Measurements from ENCODE around the gene DFFB.

- TF ChIP-seq CTCF (IDR thresholded peaks at IDR 0.05): no peak
- no peak for TF ChIP-seq POLR2A (IDR thresholded peaks at IDR 0.05)
These were observed 35.4 kb upstream of the DFFB start for GRCh38 chr1:3821908-3822307.
